Large intestine (tissue), 3 donors: ENCODE data around the gene DIPK1B. TPM values are rescaled to one million over a fixed set of nuclear protein-coding genes. Genes with fewer than 3 reads are reported as not detected.

Source experiments
- DNase-seq, 2 donors: peaks; one replicate each; pipeline versions ENCODE4 v3.0.0 to v3.0.0-alpha.2; 2013
- H3K27ac ChIP-seq: one replicate; pipeline ENCODE4 v1.5.1; 2013; ENCODE audit warnings: low read length
- H3K27me3 ChIP-seq: 2 replicates; pipeline ENCODE4 v1.6.1; 2013; ENCODE audit warnings: low read length; ENCODE audit not compliant: control insufficient read depth, insufficient read depth
- H3K36me3 ChIP-seq: 2 replicates; pipeline ENCODE4 v1.6.1; 2013; ENCODE audit warnings: low read length; ENCODE audit not compliant: control insufficient read depth, insufficient read depth
- H3K4me1 ChIP-seq: one replicate; pipeline ENCODE4 v1.6.1; 2013; ENCODE audit warnings: low read length; ENCODE audit not compliant: control insufficient read depth, insufficient read depth
- H3K4me3 ChIP-seq: one replicate; pipeline ENCODE4 v1.5.1; 2013; ENCODE audit warnings: low read length
- H3K9me3 ChIP-seq: one replicate; pipeline ENCODE4 v1.6.1; 2013; ENCODE audit warnings: mild to moderate bottlenecking, low read depth, low read length, moderate library complexity; ENCODE audit not compliant: control insufficient read depth
- WGBS: methylation state at CpG from one replicate; pipeline ENCODE4 v1.1.5; 2013; ENCODE audit warnings: low lambda C conversion rate; ENCODE audit not compliant: insufficient coverage; 5-methylcytosine and 5-hydroxymethylcytosine counted together
- polyA plus RNA-seq: library from polyadenylated mRNA; unstranded; fragments of 120-200 nt; gene quantifications from one replicate; pipeline ENCODE4 v1.2.1, GENCODE V29; 2013

The DIPK1B gene
- polyA plus RNA-seq, 1 donor: 13.3 TPM

DNA sequence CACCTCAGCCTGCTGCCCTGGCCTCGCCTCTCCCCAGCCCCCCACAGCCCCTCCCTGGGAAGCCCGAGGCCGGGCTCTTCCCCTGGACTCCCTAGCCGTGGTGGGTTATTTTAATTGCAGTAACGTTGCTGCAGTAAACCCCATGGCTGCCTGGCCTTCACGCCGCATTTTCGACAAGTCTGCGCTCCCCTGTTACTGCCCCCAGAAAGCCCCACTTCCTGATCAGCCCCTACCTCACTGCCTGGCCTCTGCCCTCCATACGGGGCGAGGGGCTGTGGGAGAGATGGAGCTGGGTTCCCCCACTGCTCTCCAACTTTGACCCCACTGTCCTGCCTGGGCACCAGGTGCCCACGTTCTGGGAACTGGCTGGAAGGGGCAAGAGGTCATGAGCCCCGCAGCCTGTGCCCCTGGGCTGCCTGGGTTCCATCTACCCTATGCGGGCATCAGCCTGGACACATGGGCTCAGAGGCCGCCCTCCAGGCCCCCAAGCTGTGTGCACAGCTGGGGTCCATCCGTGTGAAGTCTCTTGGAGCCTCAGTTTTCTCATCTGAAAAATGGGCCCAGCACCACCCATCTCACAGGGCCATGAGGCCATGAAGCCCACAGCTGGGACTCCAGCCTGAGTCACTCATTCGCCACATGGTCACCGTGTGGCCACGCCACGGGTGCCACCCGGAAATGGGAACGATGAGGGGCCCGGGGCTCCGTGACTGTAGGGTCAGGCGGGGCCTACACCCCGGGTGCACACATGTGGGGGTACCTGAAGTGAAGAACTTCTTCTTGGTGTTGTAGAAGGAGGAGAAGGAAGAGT, 38.2 kb upstream of the DIPK1B start:
- WGBS: no CpG with 5 or more reads among the region's 26 CpGs
- Histone ChIP-seq H3K4me1 (peaks cover 87% of the 10 kb centered on the region), H3K4me3 (no peak overlapping the region), H3K9me3 (no peaks in the 10 kb centered on the region), H3K36me3 (peaks cover 47% of the 10 kb centered on the region), H3K27me3 (no peaks in the 10 kb centered on the region), H3K27ac (peak overlapping the region; percentile 98)
- DNase-seq: no peak

DNA sequence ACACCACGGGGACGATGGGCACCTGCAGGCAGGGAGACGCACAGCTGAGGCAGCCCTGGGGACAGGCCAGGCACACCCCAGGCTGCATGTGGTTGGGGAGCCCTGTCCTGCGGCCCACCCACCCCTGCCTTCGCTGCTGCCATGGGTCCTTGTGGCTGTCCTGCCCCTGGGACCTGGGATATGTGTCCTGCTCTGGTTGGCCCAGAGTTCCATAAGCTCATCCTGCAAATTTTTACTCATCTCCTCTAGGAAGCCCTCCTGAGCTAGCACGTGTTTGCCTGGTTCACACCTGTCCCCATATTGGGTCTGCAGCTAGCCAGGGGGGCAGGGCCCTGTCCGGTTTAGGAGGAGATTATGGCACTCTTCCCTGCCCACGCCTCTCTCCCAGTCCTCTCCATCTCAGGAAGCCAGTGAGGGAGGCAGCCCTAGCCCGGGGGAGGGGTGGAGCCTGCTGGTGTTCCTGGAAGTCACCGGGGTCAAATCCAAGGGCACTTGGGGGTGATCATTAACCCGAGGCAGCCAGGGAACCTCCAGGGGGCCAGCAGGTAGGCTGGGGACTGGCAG, 37.5 kb upstream of the DIPK1B start:
- no peaks in the 10 kb centered on the region for H3K9me3 ChIP-seq
- H3K27ac ChIP-seq: peak overlapping the region; percentile 98
- WGBS: no CpG with 5 or more reads among the region's 11 CpGs
- DNase-seq: peak; percentile 92 to 96
- no peaks in the 10 kb centered on the region for H3K27me3 ChIP-seq
- H3K4me1 ChIP-seq: peaks cover 89% of the 10 kb centered on the region
- H3K36me3 ChIP-seq: peaks cover 47% of the 10 kb centered on the region
- H3K4me3 ChIP-seq: no peak overlapping the region

GRCh38 chr9:136675477-136676296, 36.7 kb upstream of the DIPK1B start:
- no CpG with 5 or more reads among the region's 16 CpGs for WGBS
- Histone ChIP-seq H3K4me1 (peaks cover 83% of the 10 kb centered on the region), H3K36me3 (peaks cover 47% of the 10 kb centered on the region), H3K27me3 (no peaks in the 10 kb centered on the region), H3K27ac (peak overlapping the region; percentile 98), H3K4me3 (peak overlapping the region; percentile 23), H3K9me3 (no peaks in the 10 kb centered on the region)
- DNase-seq: peak; percentile 76 to 89

DNA sequence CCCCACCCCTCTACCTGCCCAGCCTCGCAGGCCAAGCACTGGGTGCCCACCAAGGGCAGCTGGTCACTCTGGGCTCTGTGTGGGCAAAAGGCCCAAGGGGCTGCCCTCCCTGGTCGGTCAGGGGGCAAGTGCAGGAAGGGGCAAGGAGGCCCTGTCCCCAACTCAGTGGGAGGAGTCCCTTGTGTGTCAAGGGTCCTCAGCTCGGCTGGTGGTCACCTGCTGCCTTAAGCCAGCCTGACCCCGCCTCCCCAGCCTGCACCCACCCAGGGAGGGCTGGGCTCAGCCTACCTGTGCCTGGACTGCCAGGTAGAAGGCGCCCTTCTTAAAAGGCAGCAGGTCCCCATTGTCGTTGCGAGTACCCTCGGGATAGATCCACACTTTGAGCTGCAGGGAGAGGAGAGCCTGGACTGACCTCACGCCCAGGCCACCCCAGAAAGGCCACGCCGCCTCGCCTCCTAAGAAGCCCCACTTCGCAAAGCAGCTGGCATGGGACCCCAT, 36.0 kb upstream of the DIPK1B start:
- H3K9me3 ChIP-seq: no peaks in the 10 kb centered on the region
- H3K36me3 ChIP-seq: peaks cover 47% of the 10 kb centered on the region
- peaks cover 86% of the 10 kb centered on the region for H3K4me1 ChIP-seq
- no peaks in the 10 kb centered on the region for H3K27me3 ChIP-seq
- peak overlapping the region; percentile 98 for H3K27ac ChIP-seq
- H3K4me3 ChIP-seq: no peak overlapping the region
- DNase-seq: no peak
- WGBS: no CpG with 5 or more reads among the region's 13 CpGs

DNA sequence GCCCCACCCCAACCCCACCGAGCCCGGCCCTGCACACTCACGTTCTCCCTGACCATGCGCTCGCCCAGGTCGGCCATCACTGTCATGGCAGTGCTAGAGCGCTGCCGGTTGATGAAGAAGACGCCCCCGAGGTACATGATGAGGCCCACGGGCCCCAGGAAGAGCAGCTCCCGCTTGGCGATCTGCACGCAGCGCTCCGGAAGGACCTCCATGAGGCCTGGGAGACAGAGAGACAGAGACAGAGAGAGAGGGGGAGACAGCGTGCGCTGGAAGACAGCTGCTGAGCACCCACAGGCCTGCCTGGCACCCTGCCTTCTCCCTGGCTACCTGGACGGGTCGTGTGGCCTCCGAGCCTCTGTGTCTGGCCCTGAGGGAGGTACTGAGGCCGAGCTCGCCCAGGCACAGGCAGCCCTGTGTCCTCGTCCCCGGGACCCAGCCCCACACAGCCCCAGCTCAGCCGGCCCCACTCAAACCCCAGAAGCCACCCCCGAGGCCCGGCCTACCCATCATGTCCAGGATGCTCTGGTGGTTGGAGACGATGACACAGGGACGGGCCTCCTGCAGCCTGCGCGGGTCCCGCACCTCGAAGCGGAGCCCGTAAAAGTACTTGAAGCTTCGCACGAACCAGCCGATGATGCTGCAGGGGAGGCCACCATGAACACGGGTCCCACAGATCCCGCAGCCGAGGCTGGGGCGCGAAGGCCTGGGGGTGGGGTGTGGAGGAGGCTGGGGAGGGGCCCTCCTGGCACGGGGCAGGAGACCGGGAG, 35.3 kb upstream of the DIPK1B start:
- H3K4me1 ChIP-seq: peaks cover 85% of the 10 kb centered on the region
- no peak for DNase-seq
- no peaks in the 10 kb centered on the region for H3K9me3 ChIP-seq
- H3K27ac ChIP-seq: peak overlapping the region; percentile 30
- H3K4me3 ChIP-seq: no peak overlapping the region
- peaks cover 42% of the 10 kb centered on the region for H3K36me3 ChIP-seq
- 100% methylated on average over 1 of the region's 46 CpGs for WGBS
- no peaks in the 10 kb centered on the region for H3K27me3 ChIP-seq

DNA sequence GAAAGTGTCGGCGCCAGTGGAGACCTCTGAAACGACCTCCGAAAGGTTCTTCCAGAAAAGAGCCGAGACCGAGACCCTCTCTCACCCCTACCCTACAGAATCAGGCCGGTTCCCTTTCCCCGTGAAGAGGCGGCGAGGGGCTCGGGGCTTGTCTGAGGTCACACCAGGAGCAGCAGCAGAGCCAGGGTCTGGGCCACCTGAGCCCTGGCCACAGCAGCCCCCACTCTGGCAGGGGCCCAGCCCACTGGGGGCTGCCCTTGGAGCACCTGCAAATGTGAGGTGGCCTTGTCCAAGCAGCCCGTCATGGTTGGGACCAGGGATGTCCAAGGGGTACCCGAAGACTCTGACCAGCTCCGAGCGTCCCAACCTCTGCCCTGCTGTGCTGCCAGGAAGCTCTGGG, 34.3 kb upstream of the DIPK1B start:
- WGBS: no CpG with 5 or more reads among the region's 15 CpGs
- Histone ChIP-seq H3K9me3 (no peaks in the 10 kb centered on the region), H3K27me3 (no peaks in the 10 kb centered on the region), H3K27ac (no peak overlapping the region), H3K4me1 (peaks cover 84% of the 10 kb centered on the region), H3K4me3 (no peak overlapping the region), H3K36me3 (peaks cover 38% of the 10 kb centered on the region)
- no peak for DNase-seq

- no peak for DNase-seq
- peaks cover 35% of the 10 kb centered on the region for H3K36me3 ChIP-seq
- H3K4me1 ChIP-seq: peaks cover 81% of the 10 kb centered on the region
- H3K27me3 ChIP-seq: no peaks in the 10 kb centered on the region
- no peak overlapping the region for H3K4me3 ChIP-seq
- H3K9me3 ChIP-seq: no peaks in the 10 kb centered on the region
- H3K27ac ChIP-seq: peak overlapping the region; percentile 27
- WGBS: 100% methylated on average over 1 of the region's 6 CpGs
These were observed 33.7 kb upstream of the DIPK1B start for GRCh38 chr9:136678624-136679023.

DNA sequence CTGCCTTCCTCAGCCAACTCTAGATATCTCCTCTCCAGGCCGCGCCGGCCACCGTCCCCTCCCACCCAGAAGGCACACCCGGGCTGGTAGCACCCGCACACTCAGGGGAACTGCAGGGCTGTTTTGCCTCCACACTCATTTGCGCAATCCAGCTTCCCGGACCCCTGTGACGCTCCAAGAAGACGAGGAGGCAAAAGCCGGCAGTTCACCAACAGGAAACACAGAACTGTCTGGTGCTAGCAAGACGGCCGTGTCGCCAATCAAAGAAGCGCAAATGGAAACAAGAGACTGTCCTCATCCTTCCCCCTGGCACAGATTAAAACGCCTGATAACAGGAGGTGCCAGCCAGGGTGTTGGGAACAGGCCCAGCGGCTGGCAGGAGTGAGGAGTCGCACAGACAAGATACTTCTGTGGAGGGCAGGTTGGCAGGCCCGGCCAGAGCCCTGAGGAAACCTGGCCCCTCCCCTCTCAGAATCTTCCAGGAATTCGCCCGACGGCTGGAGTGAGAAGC, 32.9 kb upstream of the DIPK1B start:
- H3K36me3 ChIP-seq: peaks cover 30% of the 10 kb centered on the region
- no peaks in the 10 kb centered on the region for H3K9me3 ChIP-seq
- no CpG with 5 or more reads among the region's 22 CpGs for WGBS
- no peak overlapping the region for H3K4me3 ChIP-seq
- H3K27me3 ChIP-seq: no peaks in the 10 kb centered on the region
- H3K4me1 ChIP-seq: peaks cover 75% of the 10 kb centered on the region
- no peak for DNase-seq
- peak overlapping the region; percentile 2 for H3K27ac ChIP-seq

GRCh38 chr9:136681029-136681428, 31.3 kb upstream of the DIPK1B start:
- Histone ChIP-seq H3K4me3 (no peak overlapping the region), H3K27me3 (no peaks in the 10 kb centered on the region), H3K9me3 (no peaks in the 10 kb centered on the region), H3K4me1 (peaks cover 77% of the 10 kb centered on the region), H3K27ac (no peak overlapping the region), H3K36me3 (peaks cover 25% of the 10 kb centered on the region)
- DNase-seq: no peak
- WGBS: no CpG with 5 or more reads among the region's 17 CpGs
